ENCODE data around the gene DES.

The DES gene

GRCh38 chr2:219469186-219469724 lies 51.1 kb downstream of the DES start:
- no peak overlapping the region for H3K4me3 ChIP-seq (ENCODE audit: low read depth, low read length)
- TF ChIP-seq CTCF (IDR thresholded peaks at IDR 0.05; ENCODE audit: low read depth, low read length, missing control alignments): no peak
- DNase-seq (ENCODE audit: low read depth): no peak

GRCh38 chr2:219470429-219470828 lies 52.3 kb downstream of the DES start:
- no peak for DNase-seq (ENCODE audit: low read depth)
- no peak for TF ChIP-seq CTCF (IDR thresholded peaks at IDR 0.05; ENCODE audit: low read depth, low read length, missing control alignments)
- H3K4me3 ChIP-seq (ENCODE audit: low read depth, low read length): no peak overlapping the region

DNA sequence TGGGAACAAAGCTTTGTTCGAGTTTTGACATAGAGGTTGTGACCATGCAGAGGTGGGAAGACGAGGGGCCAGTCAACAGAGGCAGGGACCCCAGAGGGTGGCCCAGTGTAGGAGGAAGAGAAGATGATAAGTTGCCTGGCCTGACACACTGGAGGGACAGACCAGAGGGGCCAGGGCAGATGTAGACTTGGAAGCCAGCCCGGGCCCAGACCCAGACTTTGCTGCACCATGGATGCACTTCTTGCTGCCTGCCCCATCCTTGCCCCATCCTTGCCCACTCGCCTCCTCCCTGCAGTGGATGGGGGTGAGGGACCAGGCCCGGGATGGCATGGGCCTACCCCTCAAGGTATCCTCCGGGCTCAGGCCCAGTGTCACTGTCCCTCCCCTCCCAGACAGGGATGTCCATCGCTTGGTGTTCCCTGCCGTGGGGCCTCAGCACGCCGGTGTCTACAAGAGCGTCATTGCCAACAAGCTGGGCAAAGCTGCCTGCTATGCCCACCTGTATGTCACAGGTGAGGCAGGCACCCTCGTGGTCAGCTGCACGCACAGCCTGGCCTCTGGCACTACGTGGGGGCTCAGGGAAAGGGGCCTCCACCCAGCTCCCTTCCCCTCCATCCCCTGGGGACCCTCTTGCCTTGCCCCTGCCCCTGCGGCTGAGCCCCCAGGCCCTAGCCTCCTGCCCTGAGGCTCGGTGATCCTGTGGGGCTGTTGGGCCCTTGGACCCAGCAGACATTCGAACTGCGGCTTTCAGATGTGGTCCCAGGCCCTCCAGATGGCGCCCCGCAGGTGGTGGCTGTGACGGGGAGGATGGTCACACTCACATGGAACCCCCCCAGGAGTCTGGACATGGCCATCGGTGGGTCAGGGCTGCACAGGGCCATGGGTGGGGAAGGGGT lies 53.5 kb downstream of the DES start:
- DNase-seq (ENCODE audit: low read depth): no peak
- no peak for TF ChIP-seq CTCF (IDR thresholded peaks at IDR 0.05; ENCODE audit: low read depth, low read length, missing control alignments)
- no peak overlapping the region for H3K4me3 ChIP-seq (ENCODE audit: low read depth, low read length)

GRCh38 chr2:219472629-219473187 lies 54.5 kb downstream of the DES start:
- H3K4me3 ChIP-seq (ENCODE audit: low read depth, low read length): no peak overlapping the region
- TF ChIP-seq CTCF (IDR thresholded peaks at IDR 0.05; ENCODE audit: low read depth, low read length, missing control alignments): no peak
- DNase-seq (ENCODE audit: low read depth): no peak

DNA sequence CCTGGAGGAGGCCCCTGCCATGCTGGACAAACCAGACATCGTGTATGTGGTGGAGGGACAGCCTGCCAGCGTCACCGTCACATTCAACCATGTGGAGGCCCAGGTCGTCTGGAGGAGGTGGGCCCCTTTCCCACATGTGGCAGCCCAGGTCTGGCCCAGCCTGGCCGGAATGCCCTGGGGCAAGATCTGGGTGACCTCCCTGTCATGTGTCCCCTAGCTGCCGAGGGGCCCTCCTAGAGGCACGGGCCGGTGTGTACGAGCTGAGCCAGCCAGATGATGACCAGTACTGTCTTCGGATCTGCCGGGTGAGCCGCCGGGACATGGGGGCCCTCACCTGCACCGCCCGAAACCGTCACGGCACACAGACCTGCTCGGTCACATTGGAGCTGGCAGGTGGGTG lies 55.3 kb downstream of the DES start:
- DNase-seq (ENCODE audit: low read depth): no peak
- no peak overlapping the region for H3K4me3 ChIP-seq (ENCODE audit: low read depth, low read length)
- no peak for TF ChIP-seq CTCF (IDR thresholded peaks at IDR 0.05; ENCODE audit: low read depth, low read length, missing control alignments)

DNA sequence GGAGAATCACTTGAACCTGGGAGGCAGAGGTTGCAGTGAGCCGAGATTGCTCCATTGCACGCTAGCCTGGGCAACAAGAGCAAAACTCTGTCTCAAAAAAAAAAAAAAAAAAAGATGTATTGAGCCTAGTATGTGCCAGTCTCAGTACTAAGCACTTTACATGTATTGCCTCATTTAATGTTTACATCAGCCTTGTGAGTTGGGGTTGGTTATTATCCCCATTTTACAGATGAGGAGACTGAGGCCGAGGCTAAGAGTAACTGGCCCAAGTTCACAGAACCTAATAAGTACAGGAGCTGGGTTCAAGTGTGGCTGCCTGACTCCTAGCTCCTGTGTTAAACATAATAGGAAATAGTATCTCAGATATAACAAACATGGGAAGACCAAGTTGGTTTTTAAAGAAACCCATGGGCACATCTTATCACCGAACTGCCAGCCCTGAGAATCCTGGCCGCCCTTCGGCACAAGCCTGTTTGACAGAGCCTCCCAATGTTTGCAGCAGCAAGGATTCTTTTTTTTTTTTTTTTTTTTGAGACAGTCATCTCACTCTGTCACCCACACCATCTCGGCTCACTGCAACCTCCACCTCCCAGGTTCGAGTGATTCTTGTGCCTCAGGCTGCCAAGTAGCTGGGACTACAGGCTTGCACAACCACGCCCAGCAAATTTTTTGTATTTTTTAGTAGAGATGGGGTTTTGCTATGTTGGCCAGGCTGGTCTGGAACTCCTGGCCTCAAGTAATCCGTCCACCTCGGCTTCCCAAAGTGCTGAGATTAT lies 56.3 kb downstream of the DES start:
- TF ChIP-seq CTCF (IDR thresholded peaks at IDR 0.05; ENCODE audit: low read depth, low read length, missing control alignments): no peak
- no peak overlapping the region for H3K4me3 ChIP-seq (ENCODE audit: low read depth, low read length)
- no peak for DNase-seq (ENCODE audit: low read depth)

All from GM12864 (cell line).